K562 (cell line): ENCODE measurements around the gene CRABP2. TPM values are rescaled to one million over a fixed set of nuclear protein-coding genes. Genes with fewer than 3 reads are reported as not detected.

Experiments
- CUX1 ChIP-seq: fragments of 200-800 bp; sonication (Bioruptor generic); IDR thresholded peaks from 2 replicates; pipeline ENCODE4 v1.6.1; 2016; ENCODE audit warnings: missing genetic modification characterization, missing compliant biosample characterization
- EGR1 ChIP-seq: fragments of 450-650 bp; conservative IDR thresholded peaks from 2 replicates; pipeline ENCODE4 v1.6.1; 2017; ENCODE audit warnings: mild to moderate bottlenecking
- EZH2 ChIP-seq: IDR thresholded peaks from 2 replicates; pipeline ENCODE4 v1.6.1; 2012; ENCODE audit warnings: low read depth, mild to moderate bottlenecking, inconsistent platforms, low read length, borderline replicate concordance
- HNRNPLL ChIP-seq: fragments of 200-400 bp; formaldehyde crosslinking; IDR thresholded peaks from 2 replicates; pipeline ENCODE4 v1.6.1; 2017; ENCODE audit warnings: low read length, low read depth, mild to moderate bottlenecking; ENCODE audit not compliant: poor library complexity, severe bottlenecking
- NCOA2 ChIP-seq, 2 experiments: fragments of 450-650 bp; IDR thresholded peaks; 2 replicates each; pipeline ENCODE4 v1.6.1; 2018; ENCODE audit warnings: mild to moderate bottlenecking in 2 of 2, moderate library complexity in 1 of 2; ENCODE audit not compliant: partially characterized antibody in 2 of 2
- NR2C2 ChIP-seq, 2 experiments: fragments of 200-800 bp in 1 of 2; sonication (Bioruptor generic) in 1 of 2; sonication (generic) in 1 of 2; formaldehyde crosslinking in 1 of 2; IDR thresholded peaks; 2 replicates each; pipeline versions ENCODE4 v1.6.1 to v1.8.0; 2016 to 2022; ENCODE audit warnings: mild to moderate bottlenecking in 1 of 2, missing compliant biosample characterization in 1 of 2, missing genetic modification characterization in 1 of 2, missing genetic modification reagents in 1 of 2
- RBM25 ChIP-seq: fragments of 200-400 bp; formaldehyde crosslinking; IDR thresholded peaks from 2 replicates; pipeline ENCODE4 v1.6.1; 2018; ENCODE audit warnings: low read length, low read depth, moderate library complexity; ENCODE audit not compliant: severe bottlenecking
- RCOR1 ChIP-seq, 2 experiments: IDR thresholded peaks; 2 replicates each; pipeline ENCODE4 v1.6.1; 2012; ENCODE audit warnings: low read depth in 2 of 2, low read length in 2 of 2, borderline replicate concordance in 1 of 2, improper control_type of control experiment in 1 of 2
- SRF ChIP-seq, 2 experiments: fragments of 250-450, 450-650 bp in 1 of 2; sonication (Bioruptor Pico) in 1 of 2; sonication (generic) in 1 of 2; formaldehyde crosslinking; IDR thresholded peaks; 2 replicates each; pipeline versions ENCODE4 v1.5.0 to v1.5.1; 2020 to 2022; ENCODE audit warnings: mild to moderate bottlenecking in 1 of 2, missing genetic modification reagents in 1 of 2
- WHSC1 ChIP-seq: IDR thresholded peaks from one replicate; pipeline ENCODE4 v1.6.1; 2012; ENCODE audit warnings: low read length, control low read depth, inconsistent platforms
- ZBTB5 ChIP-seq: fragments of 450-650 bp; IDR thresholded peaks from 2 replicates; pipeline ENCODE4 v1.6.1; 2017; ENCODE audit warnings: antibody characterized with exemption
- ZNF507 ChIP-seq: conservative IDR thresholded peaks from 2 replicates; pipeline ENCODE4 v1.6.1; 2017; ENCODE audit warnings: missing genetic modification characterization, missing compliant biosample characterization
- ZNF766 ChIP-seq: fragments of 200-800 bp; sonication (Bioruptor generic); conservative IDR thresholded peaks from 2 replicates; pipeline ENCODE4 v1.6.1; 2016; ENCODE audit warnings: missing genetic modification characterization, missing compliant biosample characterization
- polyA plus RNA-seq, 8 experiments: library from polyadenylated mRNA; depleted of rRNA in 4 of 8; stranded (reverse) in 5 of 8; unstranded in 3 of 8; fragments of >200 nt; fragmentation: Nextera tagmentation in 2 of 8; fragmentation: Illumina TruSeq in 1 of 8; extraction: Ambion mirVana in 2 of 8; extraction: Trizol in 1 of 8; gene quantifications; 2 replicates each; pipeline versions ENCODE4 v1.2.1 to v1.2.3, GENCODE V29; 2011 to 2014; ENCODE audit warnings: inconsistent platforms in 1 of 8, missing spikeins in 1 of 8
- total RNA-seq, 7 experiments: library from RNA; depleted of rRNA in 6 of 7; stranded (reverse); fragments of >200 nt in 6 of 7; fragmentation: Illumina TruSeq in 2 of 7; extraction: Trizol in 2 of 7; gene quantifications; 2 replicates each; pipeline versions ENCODE4 v1.2.1 to v1.2.3, GENCODE V29; 2011 to 2021; ENCODE audit warnings: low replicate concordance in 1 of 7

The CRABP2 gene
- total and polyA plus RNA-seq, 9 of the 15 experiments (the other 6 are each of a cell fraction or from before 2014, with no cell fraction given) = 0.30 to 2.5 (median 0.82) TPM

GRCh38 chr1:156662005-156662799, 43.2 kb downstream of the CRABP2 start (continued):
- TF ChIP-seq CUX1 (CRISPR knock-in tag) (0 out of 2 replicates have a peak, but pooled peaks have one; percentile 62), SRF (CRISPR knock-in tag; IDR thresholded peaks at IDR 0.05) (0 out of 4 replicates have a peak, but pooled peaks of 1 of the 2 experiments have one; percentile 38), EGR1 (peak; percentile 64), RCOR1 (IDR thresholded peaks at IDR 0.05; ENCODE audit: borderline replicate concordance in 1 of 2, low read depth in 2 of 2, low read length in 2 of 2) (peak in 1 of 2 experiments; percentile 75; a peak in 2 of 4 replicates), ZNF507 (tag) (no peak), ZNF766 (peak; percentile 61), RBM25 (peak; percentile 73), WHSC1 (peak; percentile 20), ZBTB5 (no peak), NCOA2 (IDR thresholded peaks at IDR 0.05; ENCODE audit: partially characterized antibody in 2 of 2) (no peak), NR2C2 (CRISPR knock-in tag; IDR thresholded peaks at IDR 0.05) (0 out of 2 replicates have a peak, but pooled peaks have one; percentile 21), NR2C2 (tag; IDR thresholded peaks at IDR 0.05) (no peak), EZH2 (no peak), HNRNPLL (no peak)
